Panc1 (cell line): ENCODE results near the gene PHF2. TPM values are rescaled to one million over a fixed set of nuclear protein-coding genes. Genes with fewer than 3 reads are reported as not detected.

ENCODE experiments used
- ATAC-seq: fragments of 200-7000 bp; cut with Tn5 transposase; 2 replicates; pipeline ENCODE4 v1.9.1; 2020; ENCODE audit warnings: mild to moderate bottlenecking, moderate library complexity
- BruUV-seq: library from RNA; stranded (reverse); fragments of 400-500 nt; replicated peaks from 2 replicates; lab custom pipeline; 2021; lab: Mats Ljungman, UMichigan
- CTCF ChIA-PET: fragments of 300-600 bp; sonication (Branson Sonifier 250); formaldehyde crosslinking; loops from one replicate; lab custom pipeline; 2022; ENCODE audit warnings: antibody characterized with exemption; lab: Charles Lee
- POLR2A ChIA-PET: fragments of 300-600 bp; sonication (Branson Sonifier 250); formaldehyde crosslinking; loops from one replicate; lab custom pipeline; 2022; ENCODE audit warnings: antibody characterized with exemption; lab: Charles Lee
- DNase-seq: peaks from one replicate; pipeline ENCODE4 v3.0.0-alpha.2; 2010; ENCODE audit warnings: low read depth, low spot score
- H3K27ac ChIP-seq: 2 replicates; pipeline ENCODE4 v1.5.1; 2011; ENCODE audit warnings: mild to moderate bottlenecking, low read length, inconsistent platforms
- H3K27me3 ChIP-seq: fragments of 200-500 bp; sonication (Bioruptor generic); 2 replicates; pipeline ENCODE4 v1.6.0; 2014; ENCODE audit warnings: low read length, inconsistent platforms; ENCODE audit not compliant: control insufficient read depth, insufficient read depth
- H3K36me3 ChIP-seq: fragments of 200-500 bp; sonication (Bioruptor generic); 2 replicates; pipeline ENCODE4 v1.5.1; 2014; ENCODE audit warnings: inconsistent platforms, mild to moderate bottlenecking, low read length, moderate library complexity; ENCODE audit not compliant: control insufficient read depth, insufficient read depth
- H3K4me1 ChIP-seq: 2 replicates; pipeline ENCODE4 v1.5.1; 2011; ENCODE audit warnings: inconsistent platforms, mild to moderate bottlenecking, low read length, moderate library complexity; ENCODE audit not compliant: control insufficient read depth, insufficient read depth
- H3K4me3 ChIP-seq, 2 experiments: 2 replicates each; pipeline ENCODE4 v1.5.1; 2011 to 2012; ENCODE audit warnings: low read depth in 2 of 2, low read length in 2 of 2, mild to moderate bottlenecking in 2 of 2, inconsistent platforms in 1 of 2, moderate library complexity in 1 of 2
- H3K9me3 ChIP-seq: fragments of 200-500 bp; sonication (Bioruptor generic); 2 replicates; pipeline ENCODE4 v1.5.1; 2014; ENCODE audit warnings: low read depth, mild to moderate bottlenecking, inconsistent platforms, low read length, moderate library complexity; ENCODE audit not compliant: control insufficient read depth, insufficient read depth
- POLR2AphosphoS5 ChIP-seq: IDR thresholded peaks from 2 replicates; pipeline ENCODE4 v1.6.1; 2012; ENCODE audit warnings: mild to moderate bottlenecking, low read depth, low read length, moderate library complexity
- SIN3A ChIP-seq: IDR thresholded peaks from 2 replicates; pipeline ENCODE4 v1.6.1; 2012; ENCODE audit warnings: low read depth, mild to moderate bottlenecking, low read length, moderate library complexity, borderline replicate concordance; ENCODE audit not compliant: insufficient read depth
- TCF7L2 ChIP-seq: IDR thresholded peaks from 2 replicates; pipeline ENCODE4 v1.6.1; 2011; ENCODE audit warnings: mild to moderate bottlenecking, low read depth, low read length, inconsistent platforms
- in situ Hi-C: cut with HindIII; loops from 2 replicates; pipeline ENCODE4 v1.10.0; 2016; ENCODE audit warnings: low sequenced_read_pairs, low pct_unique_long_range_greater_than_20kb
- intact Hi-C: fragments of 100-400 bp; cut with micrococcal nuclease; formaldehyde crosslinking; loops from one replicate; pipeline ENCODE4 v1.10.0; 2022; ENCODE audit not compliant: unreplicated experiment
- total RNA-seq: library from RNA; stranded (reverse); gene quantifications from one replicate; pipeline ENCODE4 v1.2.1, GENCODE V29; 2021; ENCODE audit not compliant: unreplicated experiment
- TF ChIP-seq, protein P1 (sequence below): fragments of 450-650 bp; IDR thresholded peaks from 2 replicates; pipeline ENCODE4 v1.5.1; 2017; ENCODE audit warnings: mild to moderate bottlenecking
- TF ChIP-seq, protein P2 (sequence below), 2 experiments: IDR thresholded peaks; 2 replicates each; pipeline ENCODE4 v1.6.1; 2011 to 2012; ENCODE audit warnings: low read depth in 2 of 2, control low read depth in 1 of 2, low read length in 1 of 2, mild to moderate bottlenecking in 1 of 2, moderate library complexity in 1 of 2; ENCODE audit not compliant: insufficient read depth in 1 of 2

Gene PHF2
- total RNA-seq, 1 experiment from 2014 or later: 16.6 TPM

DNA sequence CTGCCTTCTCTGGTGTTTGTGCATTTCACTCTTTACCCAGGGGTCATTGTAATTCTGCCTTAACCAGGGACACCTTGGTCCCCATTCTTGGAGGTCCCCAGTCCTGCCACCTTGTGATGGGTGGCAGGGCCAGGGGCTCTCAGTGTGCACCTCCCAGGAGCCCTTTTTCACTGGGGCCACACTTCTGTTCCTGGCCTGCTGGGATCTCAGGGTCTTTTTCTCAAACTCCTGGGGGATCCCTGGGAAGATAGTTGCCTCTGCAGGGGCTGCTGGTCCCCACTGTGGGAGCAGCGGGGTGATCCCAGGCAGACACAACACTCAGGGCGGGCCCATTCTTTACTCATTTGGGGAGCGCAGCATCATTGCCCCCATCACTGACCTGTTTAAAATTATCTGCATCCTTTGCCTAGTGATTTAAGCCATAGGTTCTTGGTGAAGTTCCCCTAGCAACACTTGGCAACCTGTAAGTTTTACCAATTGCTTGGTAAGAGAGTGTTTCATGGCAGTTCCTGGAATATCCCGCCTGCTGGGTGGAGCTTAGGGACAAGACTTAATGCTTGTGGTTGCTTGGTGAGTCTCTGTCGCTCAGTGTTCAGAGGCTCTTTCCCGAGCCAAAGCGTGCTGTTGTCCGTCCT lies 15.7 kb downstream of the PHF2 start:
- Histone ChIP-seq H3K4me1 (no peaks in the 10 kb centered on the region; the same call in none of the 2 replicates), H3K4me3 (no peak overlapping the region), H3K27ac (no peak overlapping the region), H3K9me3 (no peaks in the 10 kb centered on the region), H3K36me3 (no peaks in the 10 kb centered on the region), H3K27me3 (no peaks in the 10 kb centered on the region)
- intact Hi-C loops: no loop called here
- TF ChIP-seq SIN3A (no peak), POLR2AphosphoS5 (no peak), TCF7L2 (no peak)
- TF ChIP-seq, protein P1, sequence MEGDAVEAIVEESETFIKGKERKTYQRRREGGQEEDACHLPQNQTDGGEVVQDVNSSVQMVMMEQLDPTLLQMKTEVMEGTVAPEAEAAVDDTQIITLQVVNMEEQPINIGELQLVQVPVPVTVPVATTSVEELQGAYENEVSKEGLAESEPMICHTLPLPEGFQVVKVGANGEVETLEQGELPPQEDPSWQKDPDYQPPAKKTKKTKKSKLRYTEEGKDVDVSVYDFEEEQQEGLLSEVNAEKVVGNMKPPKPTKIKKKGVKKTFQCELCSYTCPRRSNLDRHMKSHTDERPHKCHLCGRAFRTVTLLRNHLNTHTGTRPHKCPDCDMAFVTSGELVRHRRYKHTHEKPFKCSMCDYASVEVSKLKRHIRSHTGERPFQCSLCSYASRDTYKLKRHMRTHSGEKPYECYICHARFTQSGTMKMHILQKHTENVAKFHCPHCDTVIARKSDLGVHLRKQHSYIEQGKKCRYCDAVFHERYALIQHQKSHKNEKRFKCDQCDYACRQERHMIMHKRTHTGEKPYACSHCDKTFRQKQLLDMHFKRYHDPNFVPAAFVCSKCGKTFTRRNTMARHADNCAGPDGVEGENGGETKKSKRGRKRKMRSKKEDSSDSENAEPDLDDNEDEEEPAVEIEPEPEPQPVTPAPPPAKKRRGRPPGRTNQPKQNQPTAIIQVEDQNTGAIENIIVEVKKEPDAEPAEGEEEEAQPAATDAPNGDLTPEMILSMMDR: no peak
- TF ChIP-seq, protein P2, sequence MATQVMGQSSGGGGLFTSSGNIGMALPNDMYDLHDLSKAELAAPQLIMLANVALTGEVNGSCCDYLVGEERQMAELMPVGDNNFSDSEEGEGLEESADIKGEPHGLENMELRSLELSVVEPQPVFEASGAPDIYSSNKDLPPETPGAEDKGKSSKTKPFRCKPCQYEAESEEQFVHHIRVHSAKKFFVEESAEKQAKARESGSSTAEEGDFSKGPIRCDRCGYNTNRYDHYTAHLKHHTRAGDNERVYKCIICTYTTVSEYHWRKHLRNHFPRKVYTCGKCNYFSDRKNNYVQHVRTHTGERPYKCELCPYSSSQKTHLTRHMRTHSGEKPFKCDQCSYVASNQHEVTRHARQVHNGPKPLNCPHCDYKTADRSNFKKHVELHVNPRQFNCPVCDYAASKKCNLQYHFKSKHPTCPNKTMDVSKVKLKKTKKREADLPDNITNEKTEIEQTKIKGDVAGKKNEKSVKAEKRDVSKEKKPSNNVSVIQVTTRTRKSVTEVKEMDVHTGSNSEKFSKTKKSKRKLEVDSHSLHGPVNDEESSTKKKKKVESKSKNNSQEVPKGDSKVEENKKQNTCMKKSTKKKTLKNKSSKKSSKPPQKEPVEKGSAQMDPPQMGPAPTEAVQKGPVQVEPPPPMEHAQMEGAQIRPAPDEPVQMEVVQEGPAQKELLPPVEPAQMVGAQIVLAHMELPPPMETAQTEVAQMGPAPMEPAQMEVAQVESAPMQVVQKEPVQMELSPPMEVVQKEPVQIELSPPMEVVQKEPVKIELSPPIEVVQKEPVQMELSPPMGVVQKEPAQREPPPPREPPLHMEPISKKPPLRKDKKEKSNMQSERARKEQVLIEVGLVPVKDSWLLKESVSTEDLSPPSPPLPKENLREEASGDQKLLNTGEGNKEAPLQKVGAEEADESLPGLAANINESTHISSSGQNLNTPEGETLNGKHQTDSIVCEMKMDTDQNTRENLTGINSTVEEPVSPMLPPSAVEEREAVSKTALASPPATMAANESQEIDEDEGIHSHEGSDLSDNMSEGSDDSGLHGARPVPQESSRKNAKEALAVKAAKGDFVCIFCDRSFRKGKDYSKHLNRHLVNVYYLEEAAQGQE (IDR thresholded peaks at IDR 0.05; ENCODE audit: insufficient read depth in 1 of 2, low read depth in 2 of 2, low read length in 1 of 2): no peak
- CTCF ChIA-PET: interaction anchor here (0.9 kb wide), 1 partner anchor 26 kb away, joined by 3 read pairs; no protein-coding TSS in a partner anchor
- POLR2A ChIA-PET: no interaction called here
- BruUV-seq: no TSS peak
- in situ Hi-C loops: no loop called here
- DNase-seq (no peak), ATAC-seq (no peak)

DNA sequence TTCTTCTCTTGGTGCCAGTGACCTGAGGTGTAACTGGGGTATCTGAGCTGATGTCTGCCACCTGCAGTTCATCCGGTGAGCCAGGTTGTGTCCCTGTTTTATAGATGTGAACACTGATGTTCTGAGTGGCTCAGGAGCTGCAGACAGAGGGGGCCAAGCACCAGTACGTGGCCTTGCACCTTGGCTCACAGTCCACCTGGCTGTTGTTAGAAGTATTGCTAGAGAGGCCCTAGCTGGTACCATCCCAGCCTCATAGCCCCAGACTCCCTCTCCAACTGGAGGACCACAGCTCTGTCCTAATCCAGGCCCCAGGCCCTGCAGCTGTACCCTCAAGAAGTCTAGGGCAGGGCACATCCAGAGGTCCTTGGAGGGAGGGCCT lies 16.2 kb downstream of the PHF2 start:
- POLR2A ChIA-PET: interaction anchor here (0.8 kb wide), 1 partner anchor 27 kb away, joined by 3 read pairs; no protein-coding TSS in a partner anchor
- H3K4me1 ChIP-seq: no peaks in the 10 kb centered on the region; the same call in none of the 2 replicates
- intact Hi-C loops: no loop called here
- ATAC-seq: no peak; the same call in 1 of the 2 replicates
- no peaks in the 10 kb centered on the region for H3K9me3 ChIP-seq
- H3K27me3 ChIP-seq: no peaks in the 10 kb centered on the region
- no peak overlapping the region for H3K27ac ChIP-seq
- TF ChIP-seq POLR2AphosphoS5 (no peak), TCF7L2 (no peak), SIN3A (no peak)
- TF ChIP-seq, protein P2 (IDR thresholded peaks at IDR 0.05; ENCODE audit: insufficient read depth in 1 of 2, low read depth in 2 of 2, low read length in 1 of 2): no peak
- TF ChIP-seq, protein P1: no peak
- BruUV-seq: no TSS peak
- H3K4me3 ChIP-seq: no peak overlapping the region
- in situ Hi-C loops: no loop called here
- CTCF ChIA-PET: interaction anchor here (0.9 kb wide), 1 partner anchor 26 kb away, joined by 3 read pairs; no protein-coding TSS in a partner anchor
- no peak for DNase-seq
- no peaks in the 10 kb centered on the region for H3K36me3 ChIP-seq
